Progenitor cell of endocrine pancreas (in vitro differentiated cells): ENCODE results near the gene DNLZ. TPM values are rescaled to one million over a fixed set of nuclear protein-coding genes. Genes with fewer than 3 reads are reported as not detected.

Experiments used
- DNase-seq: peaks from one replicate; pipeline ENCODE4 v3.0.0; 2021; ENCODE audit warnings: low spot score; ENCODE audit not compliant: unreplicated experiment
- H3K27ac Mint-ChIP-seq: 2 replicates; pipeline ENCODE4 v1.8.0; 2021; ENCODE audit warnings: mild to moderate bottlenecking, moderate library complexity, mixed read lengths
- H3K27me3 Mint-ChIP-seq: 2 replicates; pipeline ENCODE4 v1.8.0; 2021; ENCODE audit warnings: mixed read lengths
- H3K36me3 Mint-ChIP-seq: 2 replicates; pipeline ENCODE4 v1.8.0; 2022; ENCODE audit warnings: mixed read lengths; ENCODE audit not compliant: insufficient read depth
- H3K4me1 Mint-ChIP-seq: 2 replicates; pipeline ENCODE4 v1.8.0; 2021; ENCODE audit warnings: low read depth, mixed read lengths
- H3K4me3 Mint-ChIP-seq: 2 replicates; pipeline ENCODE4 v1.8.0; 2021; ENCODE audit warnings: low read depth, mild to moderate bottlenecking, moderate library complexity, mixed read lengths
- H3K9me3 Mint-ChIP-seq: 2 replicates; pipeline ENCODE4 v1.8.0; 2021; ENCODE audit warnings: low read depth, mixed read lengths
- CTCF ChIP-seq: fragments of 200-600 bp; sonication (generic); IDR thresholded peaks from one replicate; pipeline ENCODE4 v1.5.0; 2021; ENCODE audit warnings: antibody characterized with exemption, mild to moderate bottlenecking; ENCODE audit not compliant: unreplicated experiment
- total RNA-seq: library from RNA; stranded (reverse); gene quantifications from 2 replicates; pipeline ENCODE4 v1.2.1, GENCODE V29; 2021

The DNLZ gene
- total RNA-seq, 1 donor from 2014 or later, result 16.2 TPM

GRCh38 chr9:136395020-136395340, 31.4 kb upstream of the DNLZ start:
- TF ChIP-seq CTCF, result no peak
- H3K9me3 Mint-ChIP-seq, result no peaks in the 10 kb centered on the region
- no peak overlapping the region for H3K27ac Mint-ChIP-seq
- H3K36me3 Mint-ChIP-seq, result peaks cover 11% of the 10 kb centered on the region
- DNase-seq, result no peak
- no peaks in the 10 kb centered on the region for H3K27me3 Mint-ChIP-seq
- H3K4me3 Mint-ChIP-seq, result no peak overlapping the region
- H3K4me1 Mint-ChIP-seq, result peaks cover 10% of the 10 kb centered on the region

GRCh38 chr9:136394312-136395019, 30.9 kb upstream of the DNLZ start:
- no peaks in the 10 kb centered on the region for H3K9me3 Mint-ChIP-seq
- no peak for TF ChIP-seq CTCF
- H3K4me1 Mint-ChIP-seq, result peaks cover 10% of the 10 kb centered on the region
- H3K4me3 Mint-ChIP-seq, result no peak overlapping the region
- no peak for DNase-seq
- H3K27ac Mint-ChIP-seq, result no peak overlapping the region
- no peaks in the 10 kb centered on the region for H3K27me3 Mint-ChIP-seq
- H3K36me3 Mint-ChIP-seq, result peaks cover 14% of the 10 kb centered on the region

- Mint-ChIP-seq H3K4me3 (no peak overlapping the region), H3K4me1 (peaks cover 2% of the 10 kb centered on the region), H3K36me3 (peaks cover 14% of the 10 kb centered on the region), H3K9me3 (no peaks in the 10 kb centered on the region), H3K27me3 (no peaks in the 10 kb centered on the region), H3K27ac (no peak overlapping the region)
- DNase-seq, result no peak
- no peak for TF ChIP-seq CTCF
These were observed 30.0 kb upstream of the DNLZ start for GRCh38 chr9:136393531-136393930.

- Mint-ChIP-seq H3K27ac (no peak overlapping the region), H3K36me3 (peaks cover 15% of the 10 kb centered on the region), H3K27me3 (no peaks in the 10 kb centered on the region), H3K4me3 (no peak overlapping the region), H3K4me1 (no peaks in the 10 kb centered on the region), H3K9me3 (no peaks in the 10 kb centered on the region)
- no peak for DNase-seq
- no peak for TF ChIP-seq CTCF
These were observed 29.2 kb upstream of the DNLZ start for GRCh38 chr9:136392538-136393449.

GRCh38 chr9:136391737-136392537, 28.4 kb upstream of the DNLZ start:
- TF ChIP-seq CTCF, result no peak
- Mint-ChIP-seq H3K36me3 (peaks cover 14% of the 10 kb centered on the region), H3K4me3 (no peak overlapping the region), H3K27ac (no peak overlapping the region), H3K27me3 (no peaks in the 10 kb centered on the region), H3K4me1 (no peaks in the 10 kb centered on the region), H3K9me3 (no peaks in the 10 kb centered on the region)
- no peak for DNase-seq
